ENCODE data around the gene UGT2A2.

Gene UGT2A2

DNA sequence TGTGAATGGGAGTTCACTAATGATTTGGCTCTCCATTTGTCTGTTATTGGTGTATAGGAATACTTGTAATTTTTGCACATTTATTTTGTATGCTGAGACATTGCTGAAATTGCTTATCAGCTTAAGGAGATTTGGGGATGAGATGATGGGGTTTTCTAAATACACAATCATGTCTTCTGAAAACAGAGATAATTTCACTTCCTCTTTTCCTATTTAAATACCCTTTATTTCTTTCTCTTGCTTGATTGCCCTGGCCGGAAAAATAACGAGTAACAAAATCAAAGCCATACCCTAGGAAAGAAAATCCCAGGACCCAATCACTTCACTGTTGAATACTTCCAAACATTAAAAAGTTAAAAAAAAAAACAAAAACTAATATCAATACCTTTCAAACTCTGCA lies 76.0 kb downstream of the UGT2A2 start:
- DNase-seq (ENCODE audit: low read depth) = no peak
- H3K4me3 ChIP-seq (ENCODE audit: low read depth, low read length) = no peak overlapping the region
- TF ChIP-seq, protein P1, sequence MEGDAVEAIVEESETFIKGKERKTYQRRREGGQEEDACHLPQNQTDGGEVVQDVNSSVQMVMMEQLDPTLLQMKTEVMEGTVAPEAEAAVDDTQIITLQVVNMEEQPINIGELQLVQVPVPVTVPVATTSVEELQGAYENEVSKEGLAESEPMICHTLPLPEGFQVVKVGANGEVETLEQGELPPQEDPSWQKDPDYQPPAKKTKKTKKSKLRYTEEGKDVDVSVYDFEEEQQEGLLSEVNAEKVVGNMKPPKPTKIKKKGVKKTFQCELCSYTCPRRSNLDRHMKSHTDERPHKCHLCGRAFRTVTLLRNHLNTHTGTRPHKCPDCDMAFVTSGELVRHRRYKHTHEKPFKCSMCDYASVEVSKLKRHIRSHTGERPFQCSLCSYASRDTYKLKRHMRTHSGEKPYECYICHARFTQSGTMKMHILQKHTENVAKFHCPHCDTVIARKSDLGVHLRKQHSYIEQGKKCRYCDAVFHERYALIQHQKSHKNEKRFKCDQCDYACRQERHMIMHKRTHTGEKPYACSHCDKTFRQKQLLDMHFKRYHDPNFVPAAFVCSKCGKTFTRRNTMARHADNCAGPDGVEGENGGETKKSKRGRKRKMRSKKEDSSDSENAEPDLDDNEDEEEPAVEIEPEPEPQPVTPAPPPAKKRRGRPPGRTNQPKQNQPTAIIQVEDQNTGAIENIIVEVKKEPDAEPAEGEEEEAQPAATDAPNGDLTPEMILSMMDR (IDR thresholded peaks at IDR 0.05; ENCODE audit: low read depth, low read length, missing control alignments) = no peak
- in situ Hi-C loops (cut with HindIII; ENCODE audit: low sequenced_read_pairs) = no loop called here

DNA sequence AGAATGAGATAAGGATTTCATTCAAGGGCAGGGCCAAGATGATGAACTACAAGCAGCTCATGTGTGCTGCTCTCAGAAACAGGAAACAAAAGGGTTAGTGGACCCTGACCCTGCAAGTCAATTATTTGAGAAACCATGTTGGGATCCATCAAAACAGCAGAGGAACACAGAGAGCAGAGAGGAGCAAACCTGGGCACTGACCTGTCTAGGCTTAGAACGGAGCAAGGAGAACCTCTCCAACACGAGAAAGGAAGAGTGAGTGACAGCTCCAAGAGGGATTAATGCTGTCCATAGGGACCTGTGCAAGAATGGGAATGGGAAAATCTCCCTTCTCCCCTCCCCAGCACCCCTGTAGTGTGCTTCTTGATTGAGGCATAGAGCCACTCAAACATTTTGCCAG lies 89.8 kb downstream of the UGT2A2 start:
- no peak overlapping the region for H3K4me3 ChIP-seq (ENCODE audit: low read depth, low read length)
- in situ Hi-C loops (cut with HindIII; ENCODE audit: low sequenced_read_pairs) = no loop called here
- DNase-seq (ENCODE audit: low read depth) = no peak
- TF ChIP-seq, protein P1 (IDR thresholded peaks at IDR 0.05; ENCODE audit: low read depth, low read length, missing control alignments) = no peak

DNA sequence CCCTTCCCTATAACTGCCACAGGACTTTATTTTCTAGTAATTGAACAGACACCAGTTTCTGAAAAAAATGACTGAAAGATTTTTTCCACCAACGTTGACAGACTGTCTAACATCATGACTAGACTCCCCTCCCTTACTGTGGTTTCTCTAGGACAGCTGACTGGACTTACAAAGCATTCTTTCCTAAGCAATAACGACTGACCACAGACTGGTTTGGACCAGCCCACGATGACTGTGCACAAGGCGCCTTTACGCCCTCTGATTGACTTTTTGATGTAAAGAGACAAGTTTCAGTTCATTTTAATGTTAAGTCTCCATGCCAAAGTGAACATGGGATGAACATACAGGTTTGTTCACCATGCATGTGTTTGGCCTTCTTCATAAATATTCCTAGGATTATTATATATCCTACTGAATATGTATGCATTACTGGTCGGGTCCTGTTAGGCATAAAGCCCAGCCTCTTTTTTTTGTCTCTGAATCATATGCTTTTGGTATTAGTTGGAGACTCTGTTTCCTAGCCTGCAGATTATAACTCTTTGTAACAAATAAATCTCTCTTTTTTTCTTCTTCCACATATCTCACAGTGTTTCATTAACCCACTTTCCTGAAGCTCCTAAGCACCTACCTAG lies 93.2 kb downstream of the UGT2A2 start:
- in situ Hi-C loops (cut with HindIII; ENCODE audit: low sequenced_read_pairs) = no loop called here
- no peak overlapping the region for H3K4me3 ChIP-seq (ENCODE audit: low read depth, low read length)
- no peak for DNase-seq (ENCODE audit: low read depth)
- TF ChIP-seq, protein P1 (IDR thresholded peaks at IDR 0.05; ENCODE audit: low read depth, low read length, missing control alignments) = no peak

Data from astrocyte of the cerebellum (primary cell).